Naive thymus-derived CD4-positive, alpha-beta T cell (primary cell): ENCODE results near the gene MAN1C1. TPM values are rescaled to one million over a fixed set of nuclear protein-coding genes. Genes with fewer than 3 reads are reported as not detected.

Experiments
- ATAC-seq: fragments of 150-1000 bp; cut with Tn5 transposase; 2 replicates; pipeline ENCODE4 v1.10.0; 2021; ENCODE audit warnings: mild to moderate bottlenecking, moderate library complexity
- CTCF ChIA-PET: fragments of 350-600 bp; sonication (Branson Sonifier 250); formaldehyde crosslinking; loops from one replicate; lab custom pipeline; 2021; ENCODE audit warnings: antibody characterized with exemption; lab: Charles Lee
- POLR2A ChIA-PET: fragments of 350-600 bp; sonication (Branson Sonifier 250); formaldehyde crosslinking; loops from one replicate; lab custom pipeline; 2021; ENCODE audit warnings: antibody characterized with exemption, inconsistent platforms; lab: Charles Lee
- DNase-seq, 9 donors: peaks; one replicate each; pipeline versions ENCODE4 v3.0.0 to v3.0.0-alpha.2; 2020 to 2022; ENCODE audit warnings: mixed read lengths in 1 of 9
- H3K27ac ChIP-seq: one replicate; pipeline ENCODE4 v1.7.0; 2013; ENCODE audit warnings: mild to moderate bottlenecking, low read depth, low read length, moderate library complexity
- H3K27me3 ChIP-seq, 2 donors: one replicate each; pipeline ENCODE4 v1.7.0; 2013; ENCODE audit warnings: low read length in 2 of 2, mild to moderate bottlenecking in 2 of 2, moderate library complexity in 2 of 2; ENCODE audit not compliant: control insufficient read depth in 2 of 2, insufficient read depth in 2 of 2
- H3K36me3 ChIP-seq, 3 experiments: 1 replicate in 2 of 3; 2 replicates in 1 of 3; pipeline ENCODE4 v1.7.0; 2013; ENCODE audit warnings: low read length in 3 of 3, mild to moderate bottlenecking in 3 of 3, moderate library complexity in 1 of 3; ENCODE audit not compliant: insufficient read depth in 3 of 3, control insufficient read depth in 2 of 3
- H3K4me1 ChIP-seq, 2 donors: one replicate each; pipeline ENCODE4 v1.7.0; 2013; ENCODE audit warnings: low read length in 2 of 2, mild to moderate bottlenecking in 2 of 2, moderate library complexity in 1 of 2; ENCODE audit not compliant: control insufficient read depth in 2 of 2, insufficient read depth in 2 of 2
- H3K4me3 ChIP-seq: 2 replicates; pipeline ENCODE4 v1.7.0; 2013; ENCODE audit warnings: mild to moderate bottlenecking, low read length
- H3K9me3 ChIP-seq, 3 experiments: 1 replicate in 2 of 3; 2 replicates in 1 of 3; pipeline ENCODE4 v1.7.0; 2013; ENCODE audit warnings: low read length in 3 of 3; ENCODE audit not compliant: control insufficient read depth in 2 of 3
- H3K27ac Mint-ChIP-seq, 9 donors: one replicate each; pipeline ENCODE4 v1.8.0; 2020 to 2022; ENCODE audit warnings: mixed read lengths in 9 of 9, mild to moderate bottlenecking in 8 of 9, moderate library complexity in 5 of 9, inconsistent platforms in 2 of 9
- H3K27me3 Mint-ChIP-seq, 5 donors: one replicate each; pipeline ENCODE4 v1.8.0; 2021 to 2022; ENCODE audit warnings: mixed read lengths in 5 of 5, mild to moderate bottlenecking in 1 of 5
- H3K36me3 Mint-ChIP-seq, 5 donors: one replicate each; pipeline ENCODE4 v1.8.0; 2020 to 2022; ENCODE audit warnings: mixed read lengths in 5 of 5, mild to moderate bottlenecking in 3 of 5, inconsistent platforms in 1 of 5
- H3K4me1 Mint-ChIP-seq, 7 donors: one replicate each; pipeline ENCODE4 v1.8.0; 2020 to 2022; ENCODE audit warnings: mixed read lengths in 7 of 7, mild to moderate bottlenecking in 3 of 7, inconsistent platforms in 1 of 7
- H3K4me3 Mint-ChIP-seq, 10 donors: one replicate each; pipeline ENCODE4 v1.8.0; 2020 to 2022; ENCODE audit warnings: mild to moderate bottlenecking in 10 of 10, mixed read lengths in 10 of 10, moderate library complexity in 6 of 10, inconsistent platforms in 2 of 10
- H3K9me3 Mint-ChIP-seq, 11 donors: one replicate each; pipeline ENCODE4 v1.8.0; 2020 to 2022; ENCODE audit warnings: mixed read lengths in 11 of 11, mild to moderate bottlenecking in 4 of 11, inconsistent platforms in 1 of 11, moderate library complexity in 1 of 11
- intact Hi-C, 2 donors: fragments of 100-400 bp; cut with micrococcal nuclease; formaldehyde crosslinking; loops; one replicate each; pipeline ENCODE4 v1.15.1; 2023
- polyA plus RNA-seq, 2 donors: library from polyadenylated mRNA; unstranded; fragments of 300-500 nt; fragmentation: Illumina TruSeq; gene quantifications; one replicate each; pipeline ENCODE4 v1.2.3, GENCODE V29; 2021
- total RNA-seq, 6 experiments: library from RNA in 5 of 6; stranded (reverse) in 5 of 6; gene quantifications; 1 replicate in 5 of 6; 2 replicates in 1 of 6; pipeline ENCODE4 v1.2.3 and lab custom pipeline; 2021 to 2026

The MAN1C1 gene
- total and polyA plus RNA-seq, 7 experiments from 2014 or later, result 16.0 to 85.5 (median 61.0) TPM

- intact Hi-C loops, result no loop called here
- Histone ChIP-seq H3K4me1 (peaks cover 13 to 29% of the 10 kb centered on the region in 2 donors), H3K36me3 (peaks cover 0 to 41% (median 3%) of the 10 kb centered on the region in 3 experiments), H3K27ac (no peak overlapping the region), H3K27me3 (no peaks in the 10 kb centered on the region), H3K9me3 (no peaks in the 10 kb centered on the region), H3K4me3 (no peak overlapping the region)
- CTCF ChIA-PET, result no interaction called here
- ATAC-seq (no peak), DNase-seq (no peak)
- Mint-ChIP-seq H3K27me3 (peaks cover 0 to 30% (median 0%) of the 10 kb centered on the region in 5 donors), H3K36me3 (peaks cover 0 to 26% (median 10%) of the 10 kb centered on the region in 5 donors), H3K4me3 (peak overlapping the region in 1 of 10 donors; percentile 3), H3K9me3 (peaks cover 0 to 4% (median 0%) of the 10 kb centered on the region in 11 donors), H3K4me1 (peaks cover 10 to 53% (median 44%) of the 10 kb centered on the region in 7 donors), H3K27ac (peak overlapping the region in 6 of 9 donors; percentile 16 to 79 (median 60))
- POLR2A ChIA-PET, result interaction anchor here (1.0 to 1.9 kb wide), 3 partner anchors 10 to 167 kb away, joined by 4 to 7 read pairs (median 5); no protein-coding TSS in a partner anchor
Observed at GRCh38 chr1:25792115-25792514, 175.5 kb downstream of the MAN1C1 start.

GRCh38 chr1:25793585-25794170 is 177.1 kb downstream of the MAN1C1 start:
- Histone ChIP-seq H3K27ac (peak overlapping the region; percentile 37), H3K4me1 (peaks cover 23 to 42% of the 10 kb centered on the region in 2 donors), H3K27me3 (no peaks in the 10 kb centered on the region), H3K4me3 (no peak overlapping the region), H3K9me3 (no peaks in the 10 kb centered on the region), H3K36me3 (peaks cover 0 to 28% (median 0%) of the 10 kb centered on the region in 3 experiments)
- H3K9me3 Mint-ChIP-seq, result peaks cover 0 to 4% (median 0%) of the 10 kb centered on the region in 11 donors
- peaks cover 0 to 14% (median 6%) of the 10 kb centered on the region in 5 donors for H3K36me3 Mint-ChIP-seq
- H3K4me1 Mint-ChIP-seq, result peaks cover 19 to 69% (median 60%) of the 10 kb centered on the region in 7 donors
- H3K4me3 Mint-ChIP-seq, result peak overlapping the region in 4 of 10 donors; percentile 3 to 54 (median 23)
- ChIA-PET CTCF (interaction anchor here (0.7 to 1.6 kb wide), 5 partner anchors 19 to 271 kb away, joined by 3 to 5 read pairs (median 4); no protein-coding TSS in a partner anchor), POLR2A (interaction anchor here (0.7 to 1.9 kb wide), 5 partner anchors 8 to 169 kb away, joined by 4 to 8 read pairs (median 5); no protein-coding TSS in a partner anchor)
- ATAC-seq, result no peak
- intact Hi-C loops, result no loop called here
- DNase-seq, result no peak
- peaks cover 0 to 25% (median 0%) of the 10 kb centered on the region in 5 donors for H3K27me3 Mint-ChIP-seq
- H3K27ac Mint-ChIP-seq, result peak overlapping the region in 8 of 9 donors; percentile 86 to 98 (median 88)

GRCh38 chr1:25794325-25794724 is 177.7 kb downstream of the MAN1C1 start:
- Mint-ChIP-seq H3K4me1 (peaks cover 19 to 74% (median 66%) of the 10 kb centered on the region in 7 donors), H3K27ac (peak overlapping the region in 8 of 9 donors; percentile 86 to 98 (median 88))

GRCh38 chr1:25795211-25795610 is 178.6 kb downstream of the MAN1C1 start:
- H3K36me3 ChIP-seq, result peaks cover 0 to 15% (median 0%) of the 10 kb centered on the region in 3 experiments
- peaks cover 23 to 53% of the 10 kb centered on the region in 2 donors for H3K4me1 ChIP-seq
- H3K4me1 Mint-ChIP-seq, result peaks cover 23 to 76% (median 67%) of the 10 kb centered on the region in 7 donors
- H3K9me3 ChIP-seq, result no peaks in the 10 kb centered on the region
- H3K27me3 ChIP-seq, result no peaks in the 10 kb centered on the region
- H3K27ac Mint-ChIP-seq, result peak overlapping the region in 8 of 9 donors; percentile 86 to 98 (median 93)
- intact Hi-C loops, result loop anchor here (5.0 kb wide), 3 partner anchors 118 to 293 kb away; partner anchors contain the start of gene LDLRAP1 (in 2 of the 2)
- H3K4me3 Mint-ChIP-seq, result peak overlapping the region in 6 of 10 donors; percentile 7 to 82 (median 36)
- POLR2A ChIA-PET, result interaction anchor here (1.1 to 2.7 kb wide), 5 partner anchors 20 to 179 kb away, joined by 3 to 19 read pairs (median 8); partner anchors contain the start of gene MAN1C1
- DNase-seq (no peak), ATAC-seq (no peak)
- CTCF ChIA-PET, result interaction anchor here (0.6 to 2.5 kb wide), 2 partner anchors 20 to 96 kb away, joined by 3 to 13 read pairs; no protein-coding TSS in a partner anchor
- H3K27ac ChIP-seq, result peak overlapping the region; percentile 37
- H3K9me3 Mint-ChIP-seq, result peaks cover 0 to 5% (median 0%) of the 10 kb centered on the region in 11 donors
- H3K4me3 ChIP-seq, result no peak overlapping the region
- peaks cover 0 to 11% (median 3%) of the 10 kb centered on the region in 5 donors for H3K36me3 Mint-ChIP-seq
- H3K27me3 Mint-ChIP-seq, result peaks cover 0 to 25% (median 0%) of the 10 kb centered on the region in 5 donors

More at GRCh38 chr1:25794325-25794724, 177.7 kb downstream of the MAN1C1 start:
- peak overlapping the region; percentile 37 for H3K27ac ChIP-seq
- ATAC-seq (no peak), DNase-seq (no peak)
- intact Hi-C loops, result no loop called here
- peaks cover 0 to 14% (median 6%) of the 10 kb centered on the region in 5 donors for H3K36me3 Mint-ChIP-seq
- H3K4me1 ChIP-seq, result peaks cover 23 to 48% of the 10 kb centered on the region in 2 donors
- CTCF ChIA-PET, result interaction anchor here (0.6 to 2.5 kb wide), 4 partner anchors 20 to 271 kb away, joined by 3 to 13 read pairs (median 4); no protein-coding TSS in a partner anchor
- POLR2A ChIA-PET, result interaction anchor here (1.0 to 2.7 kb wide), 3 partner anchors 9 to 38 kb away, joined by 4 to 10 read pairs (median 8); no protein-coding TSS in a partner anchor
- H3K9me3 ChIP-seq, result no peaks in the 10 kb centered on the region
- peaks cover 0 to 24% (median 0%) of the 10 kb centered on the region in 3 experiments for H3K36me3 ChIP-seq
- peak overlapping the region in 3 of 10 donors; percentile 0 to 16 (median 4) for H3K4me3 Mint-ChIP-seq
- H3K4me3 ChIP-seq, result no peak overlapping the region
- H3K27me3 ChIP-seq, result no peaks in the 10 kb centered on the region
- peaks cover 0 to 4% (median 0%) of the 10 kb centered on the region in 11 donors for H3K9me3 Mint-ChIP-seq
- H3K27me3 Mint-ChIP-seq, result peaks cover 0 to 25% (median 0%) of the 10 kb centered on the region in 5 donors

GRCh38 chr1:25795946-25796810 is 179.6 kb downstream of the MAN1C1 start:
- peak; percentile 75 for ATAC-seq
- peak overlapping the region; percentile 58 to 94 (median 81) for H3K4me3 Mint-ChIP-seq
- H3K36me3 Mint-ChIP-seq, result peaks cover 0 to 7% (median 0%) of the 10 kb centered on the region in 5 donors

More at GRCh38 chr1:25795946-25796810, 179.6 kb downstream of the MAN1C1 start:
- Histone ChIP-seq H3K9me3 (no peaks in the 10 kb centered on the region), H3K36me3 (peaks cover 0 to 6% (median 0%) of the 10 kb centered on the region in 3 experiments), H3K27ac (peak overlapping the region; percentile 37), H3K27me3 (no peaks in the 10 kb centered on the region), H3K4me3 (peak overlapping the region; percentile 15), H3K4me1 (peaks cover 31 to 61% of the 10 kb centered on the region in 2 donors)
- Mint-ChIP-seq H3K27me3 (peaks cover 0 to 30% (median 0%) of the 10 kb centered on the region in 5 donors), H3K27ac (peak overlapping the region in 8 of 9 donors; percentile 86 to 98 (median 93)), H3K9me3 (peaks cover 0 to 5% (median 0%) of the 10 kb centered on the region in 11 donors), H3K4me1 (peaks cover 29 to 82% (median 70%) of the 10 kb centered on the region in 7 donors)
- POLR2A ChIA-PET, result interaction anchor here (0.8 to 2.7 kb wide), 13 partner anchors 19 to 253 kb away, joined by 3 to 19 read pairs (median 4); partner anchors contain the start of genes LDLRAP1 and MAN1C1
- CTCF ChIA-PET, result interaction anchor here (0.7 to 2.5 kb wide), 10 partner anchors 9 to 248 kb away, joined by 3 to 13 read pairs (median 4); no protein-coding TSS in a partner anchor
- peak in 3 of 9 donors; percentile 17 to 82 (median 79) for DNase-seq
- intact Hi-C loops, result loop anchor here (1.0 to 5.0 kb wide), 8 partner anchors 21 to 294 kb away; partner anchors contain the start of gene LDLRAP1 (in 2 of the 2)
